Esophagus (tissue), 2 donors: ENCODE results near the gene PCAT6. TPM values are rescaled to one million over a fixed set of nuclear protein-coding genes. Genes with fewer than 3 reads are reported as not detected.
"Not testable (repeated sequence)": the region's sequence is repeated elsewhere in the genome, so short reads cannot be mapped to it uniquely, and the experiment has no call there.

ENCODE experiments used
- H3K27ac ChIP-seq, 2 donors: one replicate each; pipeline ENCODE4 v1.5.1; 2013; ENCODE audit warnings: low read depth in 2 of 2, mild to moderate bottlenecking in 2 of 2, inconsistent platforms in 1 of 2, low read length in 1 of 2, moderate library complexity in 1 of 2
- H3K27me3 ChIP-seq, 2 donors: one replicate each; pipeline ENCODE4 v1.6.1; 2013; ENCODE audit warnings: low read length in 2 of 2, control low read depth in 1 of 2, mild to moderate bottlenecking in 1 of 2; ENCODE audit not compliant: insufficient read depth in 2 of 2, control insufficient read depth in 1 of 2
- H3K36me3 ChIP-seq, 2 donors: one replicate each; pipeline ENCODE4 v1.6.1; 2013; ENCODE audit warnings: low read length in 1 of 2; ENCODE audit not compliant: control insufficient read depth in 2 of 2, insufficient read depth in 2 of 2
- H3K4me1 ChIP-seq, 2 donors: one replicate each; pipeline ENCODE4 v1.6.1; 2013; ENCODE audit warnings: low read length in 1 of 2; ENCODE audit not compliant: control insufficient read depth in 2 of 2, insufficient read depth in 2 of 2
- H3K4me3 ChIP-seq, 2 donors: one replicate each; pipeline ENCODE4 v1.5.1; 2013; ENCODE audit warnings: low read length in 2 of 2, mild to moderate bottlenecking in 2 of 2, low read depth in 1 of 2, moderate library complexity in 1 of 2
- H3K9me3 ChIP-seq, 2 donors: one replicate each; pipeline ENCODE4 v1.6.1; 2013; ENCODE audit warnings: mild to moderate bottlenecking in 2 of 2, low read depth in 1 of 2, low read length in 1 of 2, moderate library complexity in 1 of 2; ENCODE audit not compliant: control insufficient read depth in 2 of 2, insufficient read depth in 1 of 2
- WGBS, 2 donors: extraction: QIAGEN DNeasy Blood & Tissue Kit; methylation state at CpG; one replicate each; pipeline ENCODE4 v1.1.7; 2013; 5-methylcytosine and 5-hydroxymethylcytosine counted together
- polyA plus RNA-seq, 2 donors: library from polyadenylated mRNA; stranded (reverse); fragments of 200-250 nt; gene quantifications; one replicate each; pipeline ENCODE4 v1.2.3, GENCODE V29; 2013
- donor health status: healthy with polysubstance abuse.
- donor health status: Bipolar disorder and iron deficiency.

Gene PCAT6
- polyA plus RNA-seq, 2 donors: 4.1 to 8.9 TPM

GRCh38 chr1:202794931-202795330 is 15.8 kb upstream of the PCAT6 start:
- not testable (repeated sequence) for H3K27ac ChIP-seq, H3K4me1 ChIP-seq, H3K36me3 ChIP-seq, H3K9me3 ChIP-seq, H3K27me3 ChIP-seq, H3K4me3 ChIP-seq
- WGBS, 2 donors: 87 to 90% methylated on average over 6 of the region's 6 CpGs

- no peaks in the 10 kb centered on the region for H3K9me3 ChIP-seq
- no peaks in the 10 kb centered on the region for H3K27me3 ChIP-seq
- no peak overlapping the region for H3K4me3 ChIP-seq
- WGBS, 2 donors: 91 to 92% methylated on average over 7 of the region's 7 CpGs
- peaks cover 0 to 2% of the 10 kb centered on the region in 2 donors for H3K36me3 ChIP-seq
- no peak overlapping the region for H3K27ac ChIP-seq
- peaks cover 0 to 7% of the 10 kb centered on the region in 2 donors for H3K4me1 ChIP-seq
Observed at GRCh38 chr1:202796670-202797069, 14.1 kb upstream of the PCAT6 start.

GRCh38 chr1:202798260-202798659 is 12.5 kb upstream of the PCAT6 start:
- Histone ChIP-seq H3K4me3 (no peak overlapping the region), H3K4me1 (peaks cover 2 to 7% of the 10 kb centered on the region in 2 donors), H3K9me3 (no peaks in the 10 kb centered on the region), H3K27ac (no peak overlapping the region), H3K36me3 (peaks cover 0 to 2% of the 10 kb centered on the region in 2 donors), H3K27me3 (no peaks in the 10 kb centered on the region)
- WGBS, 2 donors: 83 to 90% methylated on average over 4 of the region's 4 CpGs

- no peaks in the 10 kb centered on the region for H3K27me3 ChIP-seq
- 76 to 77% methylated on average over 6 of the region's 6 CpGs for WGBS, 2 donors
- no peaks in the 10 kb centered on the region for H3K9me3 ChIP-seq
- no peak overlapping the region for H3K4me3 ChIP-seq
- H3K27ac ChIP-seq: no peak overlapping the region
- H3K36me3 ChIP-seq: peaks cover 0 to 2% of the 10 kb centered on the region in 2 donors
- H3K4me1 ChIP-seq: peaks cover 2 to 7% of the 10 kb centered on the region in 2 donors
Observed at GRCh38 chr1:202798792-202799331, 11.9 kb upstream of the PCAT6 start.

GRCh38 chr1:202800742-202801141 is 10.0 kb upstream of the PCAT6 start:
- H3K4me1 ChIP-seq: peaks cover 2 to 7% of the 10 kb centered on the region in 2 donors
- H3K4me3 ChIP-seq: no peak overlapping the region
- H3K27me3 ChIP-seq: no peaks in the 10 kb centered on the region
- H3K9me3 ChIP-seq: no peaks in the 10 kb centered on the region
- 61 to 76% methylated on average over 1 of the region's 1 CpG for WGBS, 2 donors
- peaks cover 0 to 2% of the 10 kb centered on the region in 2 donors for H3K36me3 ChIP-seq
- H3K27ac ChIP-seq: no peak overlapping the region

GRCh38 chr1:202801175-202801574 is 9.6 kb upstream of the PCAT6 start:
- H3K4me3 ChIP-seq: no peak overlapping the region
- WGBS, 2 donors: 91 to 92% methylated on average over 2 of the region's 2 CpGs
- no peaks in the 10 kb centered on the region for H3K9me3 ChIP-seq
- H3K27me3 ChIP-seq: no peaks in the 10 kb centered on the region
- H3K27ac ChIP-seq: no peak overlapping the region
- H3K36me3 ChIP-seq: peaks cover 0 to 2% of the 10 kb centered on the region in 2 donors
- H3K4me1 ChIP-seq: peaks cover 2 to 7% of the 10 kb centered on the region in 2 donors

- Histone ChIP-seq H3K36me3 (no peaks in the 10 kb centered on the region), H3K27me3 (no peaks in the 10 kb centered on the region), H3K4me3 (no peak overlapping the region), H3K4me1 (peaks cover 2 to 3% of the 10 kb centered on the region in 2 donors), H3K27ac (no peak overlapping the region), H3K9me3 (no peaks in the 10 kb centered on the region)
- WGBS, 2 donors: 69 to 86% methylated on average over 2 of the region's 2 CpGs
Observed at GRCh38 chr1:202802034-202802433, 8.7 kb upstream of the PCAT6 start.

- H3K4me3 ChIP-seq: no peak overlapping the region
- peak overlapping the region in 1 of 2 donors; percentile 37 for H3K27ac ChIP-seq
- no peaks in the 10 kb centered on the region for H3K27me3 ChIP-seq
- H3K9me3 ChIP-seq: no peaks in the 10 kb centered on the region
- H3K4me1 ChIP-seq: peaks cover 2 to 3% of the 10 kb centered on the region in 2 donors
- no peaks in the 10 kb centered on the region for H3K36me3 ChIP-seq
- 84 to 85% methylated on average over 15 of the region's 15 CpGs for WGBS, 2 donors
Observed at GRCh38 chr1:202802998-202803932, 7.5 kb upstream of the PCAT6 start.

GRCh38 chr1:202804126-202804525 is 6.6 kb upstream of the PCAT6 start:
- Histone ChIP-seq H3K9me3 (no peaks in the 10 kb centered on the region), H3K4me3 (no peak overlapping the region), H3K27ac (no peak overlapping the region), H3K36me3 (no peaks in the 10 kb centered on the region), H3K27me3 (no peaks in the 10 kb centered on the region), H3K4me1 (peaks cover 0 to 2% of the 10 kb centered on the region in 2 donors)
- 72 to 75% methylated on average over 4 of the region's 4 CpGs for WGBS, 2 donors
